GM23338 (cell line): ENCODE measurements around the gene LIMCH1. TPM values are rescaled to one million over a fixed set of nuclear protein-coding genes. Genes with fewer than 3 reads are reported as not detected.

Source experiments
- ATAC-seq: fragments of 200-7000 bp; cut with Tn5 transposase; 3 replicates; pipeline ENCODE4 v1.9.1; 2020
- DNase-seq: peaks from one replicate; pipeline ENCODE4 v3.0.0-alpha.2; 2015; ENCODE audit warnings: low spot score
- H2AFZ ChIP-seq: fragments of 200-600 bp; sonication (generic); 2 replicates; pipeline ENCODE4 v1.8.0; 2016; ENCODE audit warnings: antibody characterized with exemption, mild to moderate bottlenecking, moderate library complexity
- H3F3A ChIP-seq: fragments of 200-600 bp; sonication (generic); replicated peaks from 2 replicates; pipeline ENCODE4 v1.8.0; 2017; ENCODE audit warnings: antibody characterized with exemption, mixed run types, low read depth
- H3K27ac ChIP-seq: fragments of 200-600 bp; sonication (generic); 2 replicates; pipeline ENCODE4 v1.6.1; 2016; ENCODE audit warnings: low read depth
- H3K27me3 ChIP-seq: fragments of 200-600 bp; sonication (generic); 2 replicates; pipeline ENCODE4 v1.8.0; 2016; ENCODE audit warnings: mild to moderate bottlenecking, mixed run types, moderate library complexity; ENCODE audit not compliant: insufficient read depth
- H3K36me3 ChIP-seq: fragments of 200-600 bp; sonication (generic); 2 replicates; pipeline ENCODE4 v1.8.0; 2016; ENCODE audit warnings: mild to moderate bottlenecking; ENCODE audit not compliant: insufficient read depth
- H3K4me1 ChIP-seq: fragments of 200-600 bp; sonication (generic); 2 replicates; pipeline ENCODE4 v1.8.0; 2016; ENCODE audit warnings: mild to moderate bottlenecking, moderate library complexity; ENCODE audit not compliant: insufficient read depth
- H3K4me2 ChIP-seq: fragments of 200-600 bp; sonication (generic); 2 replicates; pipeline ENCODE4 v1.7.1; 2017; ENCODE audit warnings: mixed run types
- H3K4me3 ChIP-seq: fragments of 200-600 bp; sonication (generic); 2 replicates; pipeline ENCODE4 v1.6.1; 2016; ENCODE audit warnings: mixed run types
- H3K79me2 ChIP-seq: fragments of 200-600 bp; sonication (generic); replicated peaks from 2 replicates; pipeline ENCODE4 v1.8.0; 2017; ENCODE audit warnings: mild to moderate bottlenecking; ENCODE audit not compliant: insufficient read depth
- H3K9me2 ChIP-seq: fragments of 200-600 bp; sonication (generic); 2 replicates; pipeline ENCODE4 v1.8.0; 2017; ENCODE audit not compliant: insufficient read depth
- H4K20me1 ChIP-seq: fragments of 200-600 bp; sonication (generic); replicated peaks from 2 replicates; pipeline ENCODE4 v1.8.0; 2017; ENCODE audit warnings: mild to moderate bottlenecking; ENCODE audit not compliant: insufficient read depth
- H3K27ac Mint-ChIP-seq: 2 replicates; pipeline ENCODE4 v1.8.0; 2020; ENCODE audit warnings: inconsistent platforms, mild to moderate bottlenecking, moderate library complexity, mixed read lengths
- H3K27me3 Mint-ChIP-seq: 3 replicates; pipeline ENCODE4 v1.8.0; 2022; ENCODE audit warnings: low read depth, mild to moderate bottlenecking, moderate library complexity, mixed read lengths, inconsistent platforms; ENCODE audit not compliant: insufficient read depth, poor library complexity
- H3K36me3 Mint-ChIP-seq: 3 replicates; pipeline ENCODE4 v1.8.0; 2021; ENCODE audit warnings: low read depth, mild to moderate bottlenecking, inconsistent platforms, moderate library complexity, mixed read lengths
- H3K4me1 Mint-ChIP-seq: 3 replicates; pipeline ENCODE4 v1.8.0; 2020; ENCODE audit warnings: mild to moderate bottlenecking, inconsistent platforms, mixed read lengths
- H3K4me3 Mint-ChIP-seq: 3 replicates; pipeline ENCODE4 v1.8.0; 2021; ENCODE audit warnings: moderate library complexity, mild to moderate bottlenecking, inconsistent platforms, mixed read lengths
- H3K9me3 Mint-ChIP-seq: 3 replicates; pipeline ENCODE4 v1.8.0; 2020; ENCODE audit warnings: moderate library complexity, mild to moderate bottlenecking, inconsistent platforms, mixed read lengths
- CREB1 ChIP-seq: fragments of 250-450 bp; sonication (Bioruptor Pico); IDR thresholded peaks from 2 replicates; pipeline ENCODE4 v1.5.0; 2020; ENCODE audit warnings: low read depth, mild to moderate bottlenecking, moderate library complexity
- EZH2 ChIP-seq: fragments of 200-600 bp; sonication (generic); IDR thresholded peaks from one replicate; pipeline ENCODE4 v1.8.0; 2017; ENCODE audit warnings: antibody characterized with exemption, mild to moderate bottlenecking, low read depth; ENCODE audit not compliant: unreplicated experiment
- EZH2phosphoT487 ChIP-seq: fragments of 200-600 bp; sonication (generic); IDR thresholded peaks from one replicate; pipeline ENCODE4 v1.8.1; 2018; ENCODE audit warnings: antibody characterized with exemption; ENCODE audit not compliant: unreplicated experiment
- JUNB ChIP-seq: IDR thresholded peaks from one replicate; pipeline ENCODE4 v1.6.1; 2016; ENCODE audit warnings: antibody characterized with exemption; ENCODE audit not compliant: unreplicated experiment
- NANOG ChIP-seq: IDR thresholded peaks from 2 replicates; pipeline ENCODE4 v1.6.1; 2016; ENCODE audit warnings: antibody characterized with exemption, borderline replicate concordance
- POLR2AphosphoS5 ChIP-seq: IDR thresholded peaks from 2 replicates; pipeline ENCODE4 v1.6.1; 2016; ENCODE audit warnings: antibody characterized with exemption, low read depth
- STAT1 ChIP-seq: IDR thresholded peaks from one replicate; pipeline ENCODE4 v1.6.1; 2016; ENCODE audit warnings: antibody characterized with exemption; ENCODE audit not compliant: unreplicated experiment
- ZNF114 ChIP-seq: fragments of 250-450 bp; sonication (Bioruptor Pico); IDR thresholded peaks from 2 replicates; pipeline ENCODE4 v1.5.0; 2020; ENCODE audit warnings: mild to moderate bottlenecking, moderate library complexity
- ZNF331 ChIP-seq: fragments of 250-450 bp; sonication (Bioruptor Pico); IDR thresholded peaks from 2 replicates; pipeline ENCODE4 v1.5.0; 2020; ENCODE audit warnings: low read depth, mild to moderate bottlenecking, moderate library complexity
- polyA plus RNA-seq: library from polyadenylated mRNA; unstranded; fragments of >200 nt; fragmentation: Nextera tagmentation; extraction: Ambion mirVana; gene quantifications from 2 replicates; pipeline ENCODE4 v1.2.1, GENCODE V29; 2016
- total RNA-seq: library from RNA; depleted of rRNA; stranded (reverse); fragments of >200 nt; shearing (Covaris generic); gene quantifications from 2 replicates; pipeline ENCODE4 v1.2.3, GENCODE V29; 2014
- TF ChIP-seq, protein P1 (sequence below): IDR thresholded peaks from 2 replicates; pipeline ENCODE4 v1.6.1; 2016; ENCODE audit warnings: antibody characterized with exemption
- TF ChIP-seq, protein P2 (sequence below): fragments of 250-450 bp; sonication (Bioruptor Pico); IDR thresholded peaks from 2 replicates; pipeline ENCODE4 v1.5.0; 2020; ENCODE audit warnings: mild to moderate bottlenecking, moderate library complexity
- TF ChIP-seq, protein P3 (sequence below), 2 experiments: fragments of 200-600 bp in 1 of 2; sonication (generic) in 1 of 2; conservative IDR thresholded peaks; 2 replicates each; pipeline versions ENCODE4 v1.5.1 to v1.6.1; 2016 to 2017; ENCODE audit warnings: antibody characterized with exemption in 2 of 2, low read depth in 2 of 2, mild to moderate bottlenecking in 2 of 2, moderate library complexity in 1 of 2

The LIMCH1 gene
- total and polyA plus RNA-seq, 2 experiments from 2014 or later = 1.5 TPM

DNA sequence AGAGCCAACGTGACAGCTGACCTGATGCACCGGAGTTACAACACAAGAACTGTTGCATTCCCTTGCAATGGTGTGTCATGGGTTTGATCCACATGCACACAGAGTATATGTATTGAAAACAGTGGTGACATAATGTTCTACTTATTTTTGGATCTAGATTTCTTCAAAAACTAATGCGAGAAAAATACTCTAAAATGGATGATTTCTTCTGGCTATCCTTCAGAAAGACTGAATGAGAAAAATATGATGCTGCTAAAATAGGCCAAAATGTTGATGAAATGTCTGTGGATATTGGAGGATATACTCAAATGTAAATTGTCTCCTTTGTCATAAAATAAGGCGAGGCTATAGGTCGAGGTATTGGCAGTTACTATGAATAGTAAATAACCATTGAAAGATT is 30.4 kb downstream of the LIMCH1 start:
- H4K20me1 ChIP-seq = no peaks in the 10 kb centered on the region
- no peak overlapping the region for H3K27ac ChIP-seq
- H3K9me2 ChIP-seq = no peaks in the 10 kb centered on the region
- no peak for ATAC-seq
- H3K4me2 ChIP-seq = no peak overlapping the region
- Mint-ChIP-seq H3K4me1 (no peaks in the 10 kb centered on the region), H3K27ac (no peak overlapping the region), H3K9me3 (no peaks in the 10 kb centered on the region), H3K27me3 (no peaks in the 10 kb centered on the region), H3K36me3 (no peaks in the 10 kb centered on the region), H3K4me3 (no peak overlapping the region)
- no peaks in the 10 kb centered on the region for H3F3A ChIP-seq
- H3K36me3 ChIP-seq = no peaks in the 10 kb centered on the region
- no peaks in the 10 kb centered on the region for H3K27me3 ChIP-seq
- no peak for DNase-seq
- H3K79me2 ChIP-seq = no peaks in the 10 kb centered on the region
- H3K4me3 ChIP-seq = no peak overlapping the region
- H2AFZ ChIP-seq = no peak overlapping the region
- TF ChIP-seq STAT1 (no peak), POLR2AphosphoS5 (no peak), EZH2 (no peak), ZNF114 (CRISPR knock-in tag) (no peak), EZH2phosphoT487 (no peak), JUNB (no peak), ZNF331 (CRISPR knock-in tag) (no peak), NANOG (no peak), CREB1 (no peak)
- TF ChIP-seq, protein P1, sequence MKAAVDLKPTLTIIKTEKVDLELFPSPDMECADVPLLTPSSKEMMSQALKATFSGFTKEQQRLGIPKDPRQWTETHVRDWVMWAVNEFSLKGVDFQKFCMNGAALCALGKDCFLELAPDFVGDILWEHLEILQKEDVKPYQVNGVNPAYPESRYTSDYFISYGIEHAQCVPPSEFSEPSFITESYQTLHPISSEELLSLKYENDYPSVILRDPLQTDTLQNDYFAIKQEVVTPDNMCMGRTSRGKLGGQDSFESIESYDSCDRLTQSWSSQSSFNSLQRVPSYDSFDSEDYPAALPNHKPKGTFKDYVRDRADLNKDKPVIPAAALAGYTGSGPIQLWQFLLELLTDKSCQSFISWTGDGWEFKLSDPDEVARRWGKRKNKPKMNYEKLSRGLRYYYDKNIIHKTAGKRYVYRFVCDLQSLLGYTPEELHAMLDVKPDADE = no peak
- TF ChIP-seq, protein P2, sequence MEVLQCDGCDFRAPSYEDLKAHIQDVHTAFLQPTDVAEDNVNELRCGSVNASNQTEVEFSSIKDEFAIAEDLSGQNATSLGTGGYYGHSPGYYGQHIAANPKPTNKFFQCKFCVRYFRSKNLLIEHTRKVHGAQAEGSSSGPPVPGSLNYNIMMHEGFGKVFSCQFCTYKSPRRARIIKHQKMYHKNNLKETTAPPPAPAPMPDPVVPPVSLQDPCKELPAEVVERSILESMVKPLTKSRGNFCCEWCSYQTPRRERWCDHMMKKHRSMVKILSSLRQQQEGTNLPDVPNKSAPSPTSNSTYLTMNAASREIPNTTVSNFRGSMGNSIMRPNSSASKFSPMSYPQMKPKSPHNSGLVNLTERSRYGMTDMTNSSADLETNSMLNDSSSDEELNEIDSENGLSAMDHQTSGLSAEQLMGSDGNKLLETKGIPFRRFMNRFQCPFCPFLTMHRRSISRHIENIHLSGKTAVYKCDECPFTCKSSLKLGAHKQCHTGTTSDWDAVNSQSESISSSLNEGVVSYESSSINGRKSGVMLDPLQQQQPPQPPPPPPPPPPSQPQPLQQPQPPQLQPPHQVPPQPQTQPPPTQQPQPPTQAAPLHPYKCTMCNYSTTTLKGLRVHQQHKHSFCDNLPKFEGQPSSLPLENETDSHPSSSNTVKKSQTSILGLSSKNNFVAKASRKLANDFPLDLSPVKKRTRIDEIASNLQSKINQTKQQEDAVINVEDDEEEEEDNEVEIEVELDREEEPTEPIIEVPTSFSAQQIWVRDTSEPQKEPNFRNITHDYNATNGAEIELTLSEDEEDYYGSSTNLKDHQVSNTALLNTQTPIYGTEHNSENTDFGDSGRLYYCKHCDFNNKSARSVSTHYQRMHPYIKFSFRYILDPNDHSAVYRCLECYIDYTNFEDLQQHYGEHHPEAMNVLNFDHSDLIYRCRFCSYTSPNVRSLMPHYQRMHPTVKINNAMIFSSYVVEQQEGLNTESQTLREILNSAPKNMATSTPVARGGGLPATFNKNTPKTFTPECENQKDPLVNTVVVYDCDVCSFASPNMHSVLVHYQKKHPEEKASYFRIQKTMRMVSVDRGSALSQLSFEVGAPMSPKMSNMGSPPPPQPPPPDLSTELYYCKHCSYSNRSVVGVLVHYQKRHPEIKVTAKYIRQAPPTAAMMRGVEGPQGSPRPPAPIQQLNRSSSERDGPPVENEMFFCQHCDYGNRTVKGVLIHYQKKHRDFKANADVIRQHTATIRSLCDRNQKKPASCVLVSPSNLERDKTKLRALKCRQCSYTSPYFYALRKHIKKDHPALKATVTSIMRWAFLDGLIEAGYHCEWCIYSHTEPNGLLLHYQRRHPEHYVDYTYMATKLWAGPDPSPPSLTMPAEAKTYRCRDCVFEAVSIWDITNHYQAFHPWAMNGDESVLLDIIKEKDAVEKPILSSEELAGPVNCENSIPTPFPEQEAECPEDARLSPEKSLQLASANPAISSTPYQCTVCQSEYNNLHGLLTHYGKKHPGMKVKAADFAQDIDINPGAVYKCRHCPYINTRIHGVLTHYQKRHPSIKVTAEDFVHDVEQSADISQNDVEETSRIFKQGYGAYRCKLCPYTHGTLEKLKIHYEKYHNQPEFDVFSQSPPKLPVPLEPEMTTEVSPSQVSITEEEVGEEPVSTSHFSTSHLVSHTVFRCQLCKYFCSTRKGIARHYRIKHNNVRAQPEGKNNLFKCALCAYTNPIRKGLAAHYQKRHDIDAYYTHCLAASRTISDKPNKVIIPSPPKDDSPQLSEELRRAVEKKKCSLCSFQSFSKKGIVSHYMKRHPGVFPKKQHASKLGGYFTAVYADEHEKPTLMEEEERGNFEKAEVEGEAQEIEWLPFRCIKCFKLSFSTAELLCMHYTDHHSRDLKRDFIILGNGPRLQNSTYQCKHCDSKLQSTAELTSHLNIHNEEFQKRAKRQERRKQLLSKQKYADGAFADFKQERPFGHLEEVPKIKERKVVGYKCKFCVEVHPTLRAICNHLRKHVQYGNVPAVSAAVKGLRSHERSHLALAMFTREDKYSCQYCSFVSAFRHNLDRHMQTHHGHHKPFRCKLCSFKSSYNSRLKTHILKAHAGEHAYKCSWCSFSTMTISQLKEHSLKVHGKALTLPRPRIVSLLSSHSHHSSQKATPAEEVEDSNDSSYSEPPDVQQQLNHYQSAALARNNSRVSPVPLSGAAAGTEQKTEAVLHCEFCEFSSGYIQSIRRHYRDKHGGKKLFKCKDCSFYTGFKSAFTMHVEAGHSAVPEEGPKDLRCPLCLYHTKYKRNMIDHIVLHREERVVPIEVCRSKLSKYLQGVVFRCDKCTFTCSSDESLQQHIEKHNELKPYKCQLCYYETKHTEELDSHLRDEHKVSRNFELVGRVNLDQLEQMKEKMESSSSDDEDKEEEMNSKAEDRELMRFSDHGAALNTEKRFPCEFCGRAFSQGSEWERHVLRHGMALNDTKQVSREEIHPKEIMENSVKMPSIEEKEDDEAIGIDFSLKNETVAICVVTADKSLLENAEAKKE (CRISPR knock-in tag) = no peak
- TF ChIP-seq, protein P3, sequence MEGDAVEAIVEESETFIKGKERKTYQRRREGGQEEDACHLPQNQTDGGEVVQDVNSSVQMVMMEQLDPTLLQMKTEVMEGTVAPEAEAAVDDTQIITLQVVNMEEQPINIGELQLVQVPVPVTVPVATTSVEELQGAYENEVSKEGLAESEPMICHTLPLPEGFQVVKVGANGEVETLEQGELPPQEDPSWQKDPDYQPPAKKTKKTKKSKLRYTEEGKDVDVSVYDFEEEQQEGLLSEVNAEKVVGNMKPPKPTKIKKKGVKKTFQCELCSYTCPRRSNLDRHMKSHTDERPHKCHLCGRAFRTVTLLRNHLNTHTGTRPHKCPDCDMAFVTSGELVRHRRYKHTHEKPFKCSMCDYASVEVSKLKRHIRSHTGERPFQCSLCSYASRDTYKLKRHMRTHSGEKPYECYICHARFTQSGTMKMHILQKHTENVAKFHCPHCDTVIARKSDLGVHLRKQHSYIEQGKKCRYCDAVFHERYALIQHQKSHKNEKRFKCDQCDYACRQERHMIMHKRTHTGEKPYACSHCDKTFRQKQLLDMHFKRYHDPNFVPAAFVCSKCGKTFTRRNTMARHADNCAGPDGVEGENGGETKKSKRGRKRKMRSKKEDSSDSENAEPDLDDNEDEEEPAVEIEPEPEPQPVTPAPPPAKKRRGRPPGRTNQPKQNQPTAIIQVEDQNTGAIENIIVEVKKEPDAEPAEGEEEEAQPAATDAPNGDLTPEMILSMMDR (conservative IDR thresholded peaks at IDR 0.05; ENCODE audit: low read depth in 2 of 2) = no peak
- H3K4me1 ChIP-seq = no peaks in the 10 kb centered on the region
